ENCODE measurements around the gene LIPM. TPM values are rescaled to one million over a fixed set of nuclear protein-coding genes. Genes with fewer than 3 reads are reported as not detected.

The LIPM gene
- total and polyA plus RNA-seq, 7 donors = not detected

GRCh38 chr10:88866454-88866853, 63.9 kb downstream of the LIPM start:
- Histone ChIP-seq H3K36me3 (ENCODE audit: insufficient read depth in 1 of 2, low read depth in 1 of 2) (no peaks in the 10 kb centered on the region), H3K27ac (no peak overlapping the region), H3K4me1 (no peaks in the 10 kb centered on the region), H3K4me3 (no peak overlapping the region), H3K27me3 (ENCODE audit: insufficient read depth in 3 of 3, low read length in 2 of 3) (no peaks in the 10 kb centered on the region), H3K9me3 (no peaks in the 10 kb centered on the region)
- 75 to 83% (median 82%) methylated on average over 2 of the region's 2 CpGs for WGBS, 3 donors
- ATAC-seq (no peak), DNase-seq (no peak)
- no peak for TF ChIP-seq CTCF (IDR thresholded peaks at IDR 0.05)
- intact Hi-C loops (cut with DNase I) = no loop called here

GRCh38 chr10:88870089-88870488, 67.6 kb downstream of the LIPM start:
- no peak for DNase-seq
- Histone ChIP-seq H3K4me1 (no peaks in the 10 kb centered on the region), H3K27ac (no peak overlapping the region), H3K4me3 (no peak overlapping the region), H3K9me3 (no peaks in the 10 kb centered on the region), H3K36me3 (ENCODE audit: insufficient read depth in 1 of 2, low read depth in 1 of 2) (no peaks in the 10 kb centered on the region), H3K27me3 (ENCODE audit: insufficient read depth in 3 of 3, low read length in 2 of 3) (no peaks in the 10 kb centered on the region)
- ATAC-seq = no peak
- TF ChIP-seq CTCF (IDR thresholded peaks at IDR 0.05) = no peak
- intact Hi-C loops (cut with DNase I) = no loop called here

Other genes starting within 250 kb of the LIPM start
- 1 to 10 TPM; 3.6 to 9.2 (median 5.3) TPM for gene RNLS, start 219.4 kb upstream of the LIPM start, total RNA-seq
- 1 to 10 TPM; 3.0 to 9.1 (median 6.7) TPM for gene RNLS, start 219.4 kb upstream of the LIPM start, polyA plus RNA-seq
- under 1 TPM in 3 of 4 donors, not detected in 1; 0.23 to 0.30 (median 0.27) TPM for gene LIPJ, start 216.0 kb upstream of the LIPM start, total RNA-seq
- gene LIPJ, start 216.0 kb upstream of the LIPM start, polyA plus RNA-seq = under 1 TPM; 0.03 to 0.06 (median 0.04) TPM
- not detected for gene LIPF, start 138.3 kb upstream of the LIPM start, total RNA-seq
- gene LIPF, start 138.3 kb upstream of the LIPM start, polyA plus RNA-seq = under 1 TPM; 0.06 to 0.74 (median 0.70) TPM
- gene LIPK, start 96.5 kb upstream of the LIPM start, total RNA-seq = not detected
- gene LIPK, start 96.5 kb upstream of the LIPM start, polyA plus RNA-seq = not detected
- not detected for gene LIPN, start 42.7 kb upstream of the LIPM start, total RNA-seq
- gene LIPN, start 42.7 kb upstream of the LIPM start, polyA plus RNA-seq = not detected
- not detected for gene ANKRD22, start 49.1 kb downstream of the LIPM start, total RNA-seq
- under 1 TPM in 2 of 3 donors, not detected in 1; 0.01 to 0.05 TPM for gene ANKRD22, start 49.1 kb downstream of the LIPM start, polyA plus RNA-seq
- 1 to 10 TPM in 3 of 4 donors, under 1 TPM in 1; 0.90 to 1.4 (median 1.0) TPM for gene STAMBPL1, start 77.5 kb downstream of the LIPM start, total RNA-seq
- under 1 TPM; 0.23 to 0.92 (median 0.51) TPM for gene STAMBPL1, start 77.5 kb downstream of the LIPM start, polyA plus RNA-seq
- 10 to 100 TPM; 39.6 to 63.1 (median 53.1) TPM for gene ACTA2, start 150.0 kb downstream of the LIPM start, total RNA-seq
- 10 to 100 TPM; 56.6 to 73.1 (median 65.6) TPM for gene ACTA2, start 150.0 kb downstream of the LIPM start, polyA plus RNA-seq
- gene FAS, start 188.1 kb downstream of the LIPM start, total RNA-seq = 1 to 10 TPM; 1.6 to 3.8 (median 2.6) TPM
- gene FAS, start 188.1 kb downstream of the LIPM start, polyA plus RNA-seq = 1 to 10 TPM; 1.1 to 3.8 (median 1.4) TPM